ENCODE measurements around the gene IGFBP7.

DNA sequence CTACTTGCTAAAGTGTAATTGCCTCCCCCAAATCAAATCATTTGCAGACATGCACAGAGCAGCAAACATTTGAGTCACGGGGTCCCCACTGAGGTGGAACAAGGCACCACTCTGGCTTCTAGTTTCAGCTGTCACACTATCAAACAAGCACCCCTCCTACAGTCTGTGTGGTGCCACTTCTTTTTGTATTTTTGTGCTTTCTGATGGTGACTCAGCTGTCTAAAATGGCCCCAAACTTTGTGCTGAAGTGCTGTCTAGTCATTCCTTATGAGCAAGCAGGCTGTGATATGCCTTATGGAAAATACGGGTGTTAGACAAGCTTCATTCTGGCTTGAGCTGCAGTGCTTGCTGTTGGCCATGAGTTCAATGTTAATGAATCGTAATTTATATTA, 15.4 kb downstream of the IGFBP7 start:
- TF ChIP-seq, protein P1, sequence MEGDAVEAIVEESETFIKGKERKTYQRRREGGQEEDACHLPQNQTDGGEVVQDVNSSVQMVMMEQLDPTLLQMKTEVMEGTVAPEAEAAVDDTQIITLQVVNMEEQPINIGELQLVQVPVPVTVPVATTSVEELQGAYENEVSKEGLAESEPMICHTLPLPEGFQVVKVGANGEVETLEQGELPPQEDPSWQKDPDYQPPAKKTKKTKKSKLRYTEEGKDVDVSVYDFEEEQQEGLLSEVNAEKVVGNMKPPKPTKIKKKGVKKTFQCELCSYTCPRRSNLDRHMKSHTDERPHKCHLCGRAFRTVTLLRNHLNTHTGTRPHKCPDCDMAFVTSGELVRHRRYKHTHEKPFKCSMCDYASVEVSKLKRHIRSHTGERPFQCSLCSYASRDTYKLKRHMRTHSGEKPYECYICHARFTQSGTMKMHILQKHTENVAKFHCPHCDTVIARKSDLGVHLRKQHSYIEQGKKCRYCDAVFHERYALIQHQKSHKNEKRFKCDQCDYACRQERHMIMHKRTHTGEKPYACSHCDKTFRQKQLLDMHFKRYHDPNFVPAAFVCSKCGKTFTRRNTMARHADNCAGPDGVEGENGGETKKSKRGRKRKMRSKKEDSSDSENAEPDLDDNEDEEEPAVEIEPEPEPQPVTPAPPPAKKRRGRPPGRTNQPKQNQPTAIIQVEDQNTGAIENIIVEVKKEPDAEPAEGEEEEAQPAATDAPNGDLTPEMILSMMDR (IDR thresholded peaks at IDR 0.05; ENCODE audit: low read depth, low read length, missing input control), result no peak
- TF ChIP-seq, protein P2, sequence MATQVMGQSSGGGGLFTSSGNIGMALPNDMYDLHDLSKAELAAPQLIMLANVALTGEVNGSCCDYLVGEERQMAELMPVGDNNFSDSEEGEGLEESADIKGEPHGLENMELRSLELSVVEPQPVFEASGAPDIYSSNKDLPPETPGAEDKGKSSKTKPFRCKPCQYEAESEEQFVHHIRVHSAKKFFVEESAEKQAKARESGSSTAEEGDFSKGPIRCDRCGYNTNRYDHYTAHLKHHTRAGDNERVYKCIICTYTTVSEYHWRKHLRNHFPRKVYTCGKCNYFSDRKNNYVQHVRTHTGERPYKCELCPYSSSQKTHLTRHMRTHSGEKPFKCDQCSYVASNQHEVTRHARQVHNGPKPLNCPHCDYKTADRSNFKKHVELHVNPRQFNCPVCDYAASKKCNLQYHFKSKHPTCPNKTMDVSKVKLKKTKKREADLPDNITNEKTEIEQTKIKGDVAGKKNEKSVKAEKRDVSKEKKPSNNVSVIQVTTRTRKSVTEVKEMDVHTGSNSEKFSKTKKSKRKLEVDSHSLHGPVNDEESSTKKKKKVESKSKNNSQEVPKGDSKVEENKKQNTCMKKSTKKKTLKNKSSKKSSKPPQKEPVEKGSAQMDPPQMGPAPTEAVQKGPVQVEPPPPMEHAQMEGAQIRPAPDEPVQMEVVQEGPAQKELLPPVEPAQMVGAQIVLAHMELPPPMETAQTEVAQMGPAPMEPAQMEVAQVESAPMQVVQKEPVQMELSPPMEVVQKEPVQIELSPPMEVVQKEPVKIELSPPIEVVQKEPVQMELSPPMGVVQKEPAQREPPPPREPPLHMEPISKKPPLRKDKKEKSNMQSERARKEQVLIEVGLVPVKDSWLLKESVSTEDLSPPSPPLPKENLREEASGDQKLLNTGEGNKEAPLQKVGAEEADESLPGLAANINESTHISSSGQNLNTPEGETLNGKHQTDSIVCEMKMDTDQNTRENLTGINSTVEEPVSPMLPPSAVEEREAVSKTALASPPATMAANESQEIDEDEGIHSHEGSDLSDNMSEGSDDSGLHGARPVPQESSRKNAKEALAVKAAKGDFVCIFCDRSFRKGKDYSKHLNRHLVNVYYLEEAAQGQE (IDR thresholded peaks at IDR 0.05), result no peak
- TF ChIP-seq GABPA (IDR thresholded peaks at IDR 0.05 in 1 of 2, conservative IDR thresholded peaks at IDR 0.05 in 1 of 2) (no peak), RXRA (IDR thresholded peaks at IDR 0.05) (no peak), YY1 (IDR thresholded peaks at IDR 0.05) (no peak), EGR1 (IDR thresholded peaks at IDR 0.05; ENCODE audit: low read depth in 2 of 2) (no peak), RAD21 (IDR thresholded peaks at IDR 0.05) (no peak), JUND (IDR thresholded peaks at IDR 0.05) (no peak)
- TF ChIP-seq, protein P3, sequence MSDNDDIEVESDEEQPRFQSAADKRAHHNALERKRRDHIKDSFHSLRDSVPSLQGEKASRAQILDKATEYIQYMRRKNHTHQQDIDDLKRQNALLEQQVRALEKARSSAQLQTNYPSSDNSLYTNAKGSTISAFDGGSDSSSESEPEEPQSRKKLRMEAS (IDR thresholded peaks at IDR 0.05), result no peak
- TF ChIP-seq, protein P4, sequence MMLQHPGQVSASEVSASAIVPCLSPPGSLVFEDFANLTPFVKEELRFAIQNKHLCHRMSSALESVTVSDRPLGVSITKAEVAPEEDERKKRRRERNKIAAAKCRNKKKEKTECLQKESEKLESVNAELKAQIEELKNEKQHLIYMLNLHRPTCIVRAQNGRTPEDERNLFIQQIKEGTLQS (IDR thresholded peaks at IDR 0.05), result no peak

All from liver (tissue), 3 donors.